Astrocyte of the hippocampus (primary cell): Measurements from ENCODE around the gene LRIT3.
A peak's percentile ranks its signal among the peaks of the same experiment; 100 is the strongest.

Source experiments
- DNase-seq: peaks from one replicate; pipeline ENCODE4 v3.0.0; 2011; ENCODE audit warnings: low read depth, low spot score

LRIT3 gene

GRCh38 chr4:109847896-109848442, at the start of gene LRIT3:
LRIT3 (plus strand) TSS chr4:109848107; CDS start chr4:109848202, 95 bp downstream.
- DNase-seq: no peak

GRCh38 chr4:109798866-109799265, 49.0 kb upstream of the LRIT3 start:
- no peak for DNase-seq

GRCh38 chr4:109801099-109801789, 46.7 kb upstream of the LRIT3 start:
- peak; percentile 29 for DNase-seq

GRCh38 chr4:109801895-109802319, 46.0 kb upstream of the LRIT3 start, which contains the start of gene CFI:
CFI (minus strand) TSS chr4:109801999; CDS start chr4:109801971, 28 bp downstream.
- peak; percentile 90 for DNase-seq

GRCh38 chr4:109803924-109804571, 43.9 kb upstream of the LRIT3 start:
- DNase-seq: peak; percentile 87

- DNase-seq: no peak
Measured at GRCh38 chr4:109809655-109810054, 38.3 kb upstream of the LRIT3 start.

GRCh38 chr4:109810552-109811387, 37.1 kb upstream of the LRIT3 start:
- no peak for DNase-seq

- no peak for DNase-seq
Measured at GRCh38 chr4:109811707-109812106, 36.2 kb upstream of the LRIT3 start.

GRCh38 chr4:109815151-109816081, 32.5 kb upstream of the LRIT3 start, which contains the start of gene GAR1:
GAR1 (plus strand) TSS chr4:109815762; CDS start chr4:109816165, 403 bp downstream.
- DNase-seq: peak; percentile 97

GRCh38 chr4:109816082-109816442, 31.8 kb upstream of the LRIT3 start:
- DNase-seq: no peak

- DNase-seq: no peak
Measured at GRCh38 chr4:109816894-109817293, 31.0 kb upstream of the LRIT3 start.

- no peak for DNase-seq
Measured at GRCh38 chr4:109818268-109818667, 29.6 kb upstream of the LRIT3 start.

- DNase-seq: peak; percentile 74
Measured at GRCh38 chr4:109820563-109820962, 27.3 kb upstream of the LRIT3 start.

- DNase-seq: no peak
Measured at GRCh38 chr4:109821185-109821584, 26.7 kb upstream of the LRIT3 start.

- DNase-seq: peak; percentile 24
Measured at GRCh38 chr4:109826719-109827118, 21.2 kb upstream of the LRIT3 start.

- no peak for DNase-seq
Measured at GRCh38 chr4:109827672-109828071, 20.2 kb upstream of the LRIT3 start, which contains the start of gene RRH. RRH (plus strand) TSS chr4:109827972; CDS start chr4:109828028, 56 bp downstream.

- no peak for DNase-seq
Measured at GRCh38 chr4:109833756-109834155, 14.2 kb upstream of the LRIT3 start.

GRCh38 chr4:109836985-109837384, 10.9 kb upstream of the LRIT3 start:
- no peak for DNase-seq

- no peak for DNase-seq
Measured at GRCh38 chr4:109846395-109847098, 1.4 kb upstream of the LRIT3 start.

- DNase-seq: no peak
Measured at GRCh38 chr4:109848501-109848900, 594 bp downstream of the LRIT3 start.
